DND-41 (cell line): ENCODE measurements around the gene PTPRH.

Experiments used
- ATAC-seq: fragments of 200-7000 bp; cut with Tn5 transposase; 3 replicates; pipeline ENCODE4 v1.9.1; 2021; ENCODE audit warnings: low read depth; ENCODE audit not compliant: insufficient read depth
- DNase-seq: peaks from one replicate; pipeline ENCODE4 v3.0.0-alpha.2; 2020
- H2AFZ ChIP-seq: 2 replicates; pipeline ENCODE4 v1.6.0; 2012; ENCODE audit warnings: low read depth, low read length
- H3K27ac ChIP-seq: 2 replicates; pipeline ENCODE4 v1.5.1; 2012; ENCODE audit warnings: low read length, inconsistent platforms
- H3K27me3 ChIP-seq: fragments of 200-600 bp; sonication (generic); 2 replicates; pipeline ENCODE4 v1.6.0; 2012; ENCODE audit warnings: low read length, mild to moderate bottlenecking, inconsistent platforms; ENCODE audit not compliant: insufficient read depth, poor library complexity
- H3K36me3 ChIP-seq: 2 replicates; pipeline ENCODE4 v1.5.1; 2012; ENCODE audit warnings: low read length, inconsistent platforms; ENCODE audit not compliant: insufficient read depth
- H3K4me1 ChIP-seq: 2 replicates; pipeline ENCODE4 v1.5.1; 2012; ENCODE audit warnings: mild to moderate bottlenecking, low read length; ENCODE audit not compliant: insufficient read depth
- H3K4me2 ChIP-seq: 2 replicates; pipeline ENCODE4 v1.6.0; 2012; ENCODE audit warnings: mild to moderate bottlenecking, moderate library complexity, low read length, inconsistent platforms; ENCODE audit not compliant: insufficient read depth
- H3K4me3 ChIP-seq, 2 experiments: fragments of 200-600 bp in 1 of 2; shearing (Covaris generic) in 1 of 2; 2 replicates each; pipeline ENCODE4 v1.5.1; 2012 to 2016; ENCODE audit warnings: inconsistent platforms in 2 of 2, low read length in 2 of 2, mild to moderate bottlenecking in 2 of 2, low read depth in 1 of 2, moderate library complexity in 1 of 2
- H3K79me2 ChIP-seq: 2 replicates; pipeline ENCODE4 v1.6.0; 2012; ENCODE audit warnings: low read length, inconsistent platforms; ENCODE audit not compliant: insufficient read depth
- H3K9ac ChIP-seq: 2 replicates; pipeline ENCODE4 v1.6.0; 2012; ENCODE audit warnings: low read depth, mild to moderate bottlenecking, inconsistent platforms, low read length, moderate library complexity
- H3K9me3 ChIP-seq: 2 replicates; pipeline ENCODE4 v1.5.1; 2012; ENCODE audit warnings: low read length, moderate library complexity, mild to moderate bottlenecking, inconsistent platforms; ENCODE audit not compliant: insufficient read depth, severe bottlenecking
- H4K20me1 ChIP-seq: 2 replicates; pipeline ENCODE4 v1.6.0; 2012; ENCODE audit warnings: low read length; ENCODE audit not compliant: insufficient read depth
- CTCF ChIP-seq: IDR thresholded peaks from 2 replicates; pipeline ENCODE4 v1.5.1; 2012; ENCODE audit warnings: borderline replicate concordance, low read length, moderate library complexity, mild to moderate bottlenecking; ENCODE audit not compliant: poor library complexity, severe bottlenecking; ENCODE audit errors: extremely low read depth
- EZH2 ChIP-seq: IDR thresholded peaks from 3 replicates; pipeline ENCODE4 v1.6.1; 2012; ENCODE audit warnings: borderline replicate concordance, low read depth, mild to moderate bottlenecking, moderate library complexity, low read length, inconsistent platforms; ENCODE audit not compliant: severe bottlenecking

Gene PTPRH

GRCh38 chr19:55136399-55137102 is 72.8 kb downstream of the PTPRH start:
- Histone ChIP-seq H3K9me3 (no peaks in the 10 kb centered on the region), H3K9ac (no peak overlapping the region), H3K36me3 (no peaks in the 10 kb centered on the region), H3K27ac (no peak overlapping the region), H4K20me1 (0 out of 2 replicates have a peak, but pooled peaks cover 3% of the 10 kb centered on the region), H3K4me3 (no peak overlapping the region), H3K27me3 (peaks cover 3% of the 10 kb centered on the region), H3K4me1 (no peaks in the 10 kb centered on the region), H3K79me2 (no peaks in the 10 kb centered on the region), H2AFZ (no peak overlapping the region), H3K4me2 (no peak overlapping the region)
- no peak for TF ChIP-seq CTCF
- no peak for TF ChIP-seq EZH2
- no peak for DNase-seq
- ATAC-seq: no peak

GRCh38 chr19:55134736-55135135 is 74.6 kb downstream of the PTPRH start:
- Histone ChIP-seq H3K79me2 (no peaks in the 10 kb centered on the region), H2AFZ (no peak overlapping the region), H3K27ac (no peak overlapping the region), H3K9ac (no peak overlapping the region), H3K36me3 (no peaks in the 10 kb centered on the region), H3K9me3 (no peaks in the 10 kb centered on the region), H3K4me2 (no peak overlapping the region), H4K20me1 (no peaks in the 10 kb centered on the region), H3K4me1 (no peaks in the 10 kb centered on the region), H3K4me3 (no peak overlapping the region), H3K27me3 (peaks cover 3% of the 10 kb centered on the region)
- no peak for DNase-seq
- TF ChIP-seq EZH2 (no peak), CTCF (no peak)
- ATAC-seq: no peak

- Histone ChIP-seq H3K4me3 (no peak overlapping the region), H3K9me3 (no peaks in the 10 kb centered on the region), H3K79me2 (no peaks in the 10 kb centered on the region), H3K27me3 (peaks cover 3% of the 10 kb centered on the region), H3K4me1 (no peaks in the 10 kb centered on the region), H2AFZ (no peak overlapping the region), H4K20me1 (no peaks in the 10 kb centered on the region), H3K36me3 (no peaks in the 10 kb centered on the region), H3K4me2 (no peak overlapping the region), H3K9ac (no peak overlapping the region), H3K27ac (no peak overlapping the region)
- ATAC-seq (no peak), DNase-seq (no peak)
- TF ChIP-seq EZH2: no peak
- no peak for TF ChIP-seq CTCF
Observed at GRCh38 chr19:55133639-55134444, 75.5 kb downstream of the PTPRH start.
